ENCODE measurements around the gene NINL. TPM values are rescaled to one million over a fixed set of nuclear protein-coding genes. Genes with fewer than 3 reads are reported as not detected.

Gene NINL
- total and polyA plus RNA-seq, 2 of the 8 experiments (the other 6 are each of a cell fraction or from before 2014, with no cell fraction given), result 15.3 to 30.0 TPM

- Histone ChIP-seq H3K4me2 (ENCODE audit: insufficient read depth in 1 of 2, low read depth in 2 of 2, low read length in 2 of 2) (no peak overlapping the region), H3K4me1 (replicated peaks in 1 of 4; ENCODE audit: control insufficient read depth in 3 of 4, insufficient read depth in 4 of 4, low read length in 3 of 4) (peaks cover 0 to 7% (median 3%) of the 10 kb centered on the region in 4 experiments; a peak in 2 of 7 replicates), H3K79me1 (ENCODE audit: low read depth, low read length) (peaks cover 3% of the 10 kb centered on the region), H2BK12ac (ENCODE audit: low read depth, low read length) (no peak overlapping the region), H3K23me2 (ENCODE audit: low read depth, low read length) (no peaks in the 10 kb centered on the region; the same call in 1 of the 2 replicates), H3K4me3 (ENCODE audit: extremely low read depth in 1 of 4, insufficient read depth in 2 of 4, low read depth in 3 of 4, low read length in 4 of 4) (no peak overlapping the region), H3K56ac (replicated peaks; ENCODE audit: insufficient read length, low read depth, low read length) (no peak overlapping the region), H3K27me3 (replicated peaks in 1 of 4; ENCODE audit: control insufficient read depth in 3 of 4, extremely low read depth in 1 of 4, insufficient read depth in 3 of 4, low read length in 3 of 4) (no peaks in the 10 kb centered on the region), H3K27ac (ENCODE audit: low read depth, low read length) (no peak overlapping the region), H4K20me1 (replicated peaks in 1 of 2; ENCODE audit: control insufficient read depth in 1 of 2, insufficient read depth in 2 of 2, low read length in 2 of 2) (no peaks in the 10 kb centered on the region), H3K18ac (ENCODE audit: extremely low read depth, low read length) (no peak overlapping the region), H2BK15ac (ENCODE audit: low read length) (no peak overlapping the region), H3K23ac (ENCODE audit: insufficient read length) (no peak overlapping the region), H4K8ac (ENCODE audit: extremely low read depth, insufficient read depth, low read length) (no peak overlapping the region), H3K36me3 (ENCODE audit: control insufficient read depth in 2 of 4, insufficient read depth in 4 of 4, low read length in 3 of 4) (peaks cover 0 to 8% (median 0%) of the 10 kb centered on the region in 4 experiments; a peak in 1 of 8 replicates), H2AFZ (ENCODE audit: low read length) (no peak overlapping the region), H2BK5ac (ENCODE audit: low read depth, low read length) (no peak overlapping the region), H4K5ac (ENCODE audit: insufficient read length, low read depth, low read length) (no peak overlapping the region), H3K14ac (ENCODE audit: insufficient read length) (no peak overlapping the region), H2BK120ac (replicated peaks; ENCODE audit: low read depth, low read length) (no peak overlapping the region), H2AK5ac (ENCODE audit: low read depth, low read length) (no peak overlapping the region), H3K9me3 (ENCODE audit: insufficient read depth in 2 of 2, low read depth in 1 of 2, low read length in 1 of 2) (peaks cover 4 to 7% of the 10 kb centered on the region in 2 experiments; a peak in 2 of 4 replicates), H4K91ac (replicated peaks; ENCODE audit: insufficient read length, low read length) (no peak overlapping the region), H3K79me2 (ENCODE audit: control insufficient read depth in 1 of 2, insufficient read depth in 2 of 2, low read length in 2 of 2) (peaks cover 0 to 55% of the 10 kb centered on the region in 2 experiments; a peak in 2 of 4 replicates), H3K9ac (replicated peaks in 1 of 4; ENCODE audit: extremely low read depth in 1 of 4, low read depth in 3 of 4, low read length in 3 of 4) (no peak overlapping the region), H2BK20ac (ENCODE audit: low read length) (no peak overlapping the region), H3K4ac (replicated peaks; ENCODE audit: insufficient read length, low read depth, low read length) (no peak overlapping the region)
- POLR2A ChIA-PET (ENCODE audit: partially characterized antibody), result interaction anchor here (1.3 kb wide), 1 partner anchor 21 kb away, joined by 5 read pairs; no protein-coding TSS in a partner anchor
- CTCF ChIA-PET (ENCODE audit: partially characterized antibody), result interaction anchor here (0.9 kb wide), 1 partner anchor 22 kb away, joined by 4 read pairs; no protein-coding TSS in a partner anchor
- TF ChIP-seq POU5F1 (IDR thresholded peaks at IDR 0.05; ENCODE audit: low read depth, low read length), result no peak
- no peak for TF ChIP-seq CBX8 (IDR thresholded peaks at IDR 0.05; ENCODE audit: borderline replicate concordance, low read depth, low read length)
- TF ChIP-seq KDM1A (IDR thresholded peaks at IDR 0.05; ENCODE audit: borderline replicate concordance, low read length), result no peak
- TF ChIP-seq EGR1 (IDR thresholded peaks at IDR 0.05; ENCODE audit: borderline replicate concordance, low read depth, low read length), result no peak
- no peak for TF ChIP-seq EP300 (IDR thresholded peaks at IDR 0.05; ENCODE audit: borderline replicate concordance in 1 of 2, low read depth in 2 of 2, low read length in 2 of 2)
- no peak for TF ChIP-seq USF2 (IDR thresholded peaks at IDR 0.05; ENCODE audit: low read length)
- no peak for TF ChIP-seq POLR2AphosphoS5 (IDR thresholded peaks at IDR 0.05; ENCODE audit: low read depth, low read length)
- TF ChIP-seq JUND (IDR thresholded peaks at IDR 0.05; ENCODE audit: low read length), result no peak
- no peak for TF ChIP-seq EZH2 (IDR thresholded peaks at IDR 0.05; ENCODE audit: low read depth, low read length, severe bottlenecking)
- TF ChIP-seq TEAD4 (IDR thresholded peaks at IDR 0.05; ENCODE audit: low read depth, low read length), result no peak
- no peak for TF ChIP-seq CTBP2 (IDR thresholded peaks at IDR 0.05; ENCODE audit: borderline replicate concordance, insufficient read depth, insufficient read length, low read length)
- no peak for TF ChIP-seq RXRA (IDR thresholded peaks at IDR 0.05; ENCODE audit: insufficient read depth, low read depth, low read length)
- FAIRE-seq (no peak), DNase-seq (ENCODE audit: low read depth in 1 of 2, low spot score in 2 of 2) (no peak)
These were observed 22.0 kb downstream of the NINL start for GRCh38 chr20:25563362-25563761.
